ENCODE data around the gene HLF.

GRCh38 chr17:55299890-55300289 is 35.1 kb downstream of the HLF start:
- TF ChIP-seq POLR2A (IDR thresholded peaks at IDR 0.05; ENCODE audit: low read depth, low read length) (no peak), TAF1 (IDR thresholded peaks at IDR 0.05; ENCODE audit: low read depth, low read length) (no peak)
